GM21381 (cell line): Measurements from ENCODE around the gene UBE3D.

Source experiments
- ATAC-seq: cut with Tn5 transposase; IDR thresholded peaks from one replicate; pipeline ENCODE4 v1.9.1; 2021; ENCODE audit warnings: mild to moderate bottlenecking, moderate library complexity; ENCODE audit not compliant: unreplicated experiment

UBE3D gene

GRCh38 chr6:83065511-83066192 lies at the start of gene UBE3D:
TSS of gene UBE3D (minus strand) at chr6:83065841. CDS start at chr6:83065718, 123 bp downstream.
- ATAC-seq: peak; percentile 67

GRCh38 chr6:83114164-83114563 lies 48.5 kb upstream of the UBE3D start:
- no peak for ATAC-seq

- ATAC-seq: no peak
Measured at GRCh38 chr6:83113258-83113657, 47.6 kb upstream of the UBE3D start.

GRCh38 chr6:83108378-83108777 lies 42.7 kb upstream of the UBE3D start:
- ATAC-seq: no peak

- no peak for ATAC-seq
Measured at GRCh38 chr6:83098589-83098988, 32.9 kb upstream of the UBE3D start.

- ATAC-seq: no peak
Measured at GRCh38 chr6:83097675-83098074, 32.0 kb upstream of the UBE3D start.

- no peak for ATAC-seq
Measured at GRCh38 chr6:83097204-83097603, 31.6 kb upstream of the UBE3D start.

- ATAC-seq: no peak
Measured at GRCh38 chr6:83096791-83097190, 31.1 kb upstream of the UBE3D start.

- no peak for ATAC-seq
Measured at GRCh38 chr6:83092756-83093399, 27.2 kb upstream of the UBE3D start.

GRCh38 chr6:83086751-83087150 lies 21.1 kb upstream of the UBE3D start:
- ATAC-seq: peak; percentile 99

GRCh38 chr6:83083476-83083875 lies 17.8 kb upstream of the UBE3D start:
- ATAC-seq: no peak

- no peak for ATAC-seq
Measured at GRCh38 chr6:83073615-83074014, 8.0 kb upstream of the UBE3D start.

GRCh38 chr6:83072726-83073125 lies 7.1 kb upstream of the UBE3D start:
- no peak for ATAC-seq

GRCh38 chr6:83071707-83072106 lies 6.1 kb upstream of the UBE3D start:
- no peak for ATAC-seq

GRCh38 chr6:83071023-83071422 lies 5.4 kb upstream of the UBE3D start:
- ATAC-seq: peak; percentile 50

- no peak for ATAC-seq
Measured at GRCh38 chr6:83069633-83070032, 4.0 kb upstream of the UBE3D start.

GRCh38 chr6:83068616-83069015 lies 3.0 kb upstream of the UBE3D start:
- ATAC-seq: no peak

GRCh38 chr6:83067448-83068439 lies 2.1 kb upstream of the UBE3D start, which contains the start of gene DOP1A:
TSS of gene DOP1A (plus strand) at chr6:83067671. CDS start at chr6:83096978, 29,307 bp downstream.
- ATAC-seq: peak; percentile 84

- ATAC-seq: no peak
Measured at GRCh38 chr6:83062225-83062624, 3.4 kb downstream of the UBE3D start.

- no peak for ATAC-seq
Measured at GRCh38 chr6:83061190-83061589, 4.5 kb downstream of the UBE3D start.

- peak; percentile 67 for ATAC-seq
Measured at GRCh38 chr6:83057705-83058321, 7.8 kb downstream of the UBE3D start.
